Ureter (tissue), 1 donor: ENCODE measurements around the gene PGBD4. TPM values are rescaled to one million over a fixed set of nuclear protein-coding genes. Genes with fewer than 3 reads are reported as not detected.
"Not testable (repeated sequence)": the region's sequence is repeated elsewhere in the genome, so short reads cannot be mapped to it uniquely, and the experiment has no call there.

Experiments used
- DNase-seq: peaks from one replicate; pipeline ENCODE4 v3.0.0-alpha.2; 2020; ENCODE audit warnings: low spot score
- total RNA-seq: library from RNA; stranded (reverse); gene quantifications from one replicate; pipeline ENCODE4 v1.2.4, GENCODE V29; 2023
- donor health status: DM: yes; HTN: yes; CAD: no.

PGBD4 gene
- total RNA-seq, 1 donor from 2014 or later, result 1.5 TPM

GRCh38 chr15:34114215-34114614 lies 12.3 kb downstream of the PGBD4 start:
- DNase-seq, result no peak

GRCh38 chr15:34114739-34115138 lies 12.9 kb downstream of the PGBD4 start:
- no peak for DNase-seq

DNA sequence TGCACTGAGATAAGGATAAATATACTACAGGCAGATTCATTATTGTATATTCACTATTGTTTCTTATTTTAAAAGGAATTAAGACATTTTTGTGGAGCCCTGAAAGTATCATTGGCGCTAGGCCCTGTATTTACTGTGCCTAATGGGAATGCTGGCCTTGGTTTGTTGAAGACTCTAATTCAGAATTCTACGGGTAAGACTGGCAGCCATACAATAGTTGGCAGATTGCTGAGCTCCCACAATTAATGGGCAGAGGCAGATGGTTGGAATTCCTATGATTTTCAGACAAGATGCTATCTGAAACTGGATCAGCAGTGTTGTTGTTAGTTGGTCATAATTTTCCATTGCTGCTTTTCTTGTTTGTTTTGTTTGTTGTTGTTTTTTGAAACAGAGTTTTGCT lies 14.7 kb downstream of the PGBD4 start:
- no peak for DNase-seq

DNA sequence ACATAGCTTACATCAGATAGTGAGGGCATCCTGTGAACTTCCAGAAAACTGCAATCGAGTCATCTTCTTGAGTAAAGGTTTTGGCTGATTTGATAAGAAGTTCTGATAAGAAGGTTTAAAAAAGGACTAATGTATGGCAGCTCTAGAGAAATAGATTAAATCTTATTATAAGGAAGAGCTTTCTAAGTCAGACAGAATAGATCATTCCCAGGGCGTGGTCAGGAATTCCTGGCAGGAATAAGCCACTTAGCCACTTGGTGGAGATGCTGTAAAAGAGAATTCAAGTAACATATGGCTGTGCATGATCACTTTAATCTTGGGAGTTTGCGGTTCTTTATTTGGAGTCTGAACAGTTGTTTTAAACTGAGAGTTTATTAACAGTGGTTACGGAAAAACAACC lies 17.4 kb downstream of the PGBD4 start:
- no peak for DNase-seq

- DNase-seq, result not testable (repeated sequence)
Measured at GRCh38 chr15:34120420-34120819, 18.5 kb downstream of the PGBD4 start.

GRCh38 chr15:34121786-34122185 lies 19.9 kb downstream of the PGBD4 start:
- DNase-seq, result not testable (repeated sequence)

- no peak for DNase-seq
Measured at GRCh38 chr15:34122771-34123183, 20.9 kb downstream of the PGBD4 start.

GRCh38 chr15:34124651-34125050 lies 22.8 kb downstream of the PGBD4 start:
- DNase-seq, result no peak

GRCh38 chr15:34125945-34126344 lies 24.1 kb downstream of the PGBD4 start:
- no peak for DNase-seq

- no peak for DNase-seq
Measured at GRCh38 chr15:34126522-34126921, 24.6 kb downstream of the PGBD4 start.

DNA sequence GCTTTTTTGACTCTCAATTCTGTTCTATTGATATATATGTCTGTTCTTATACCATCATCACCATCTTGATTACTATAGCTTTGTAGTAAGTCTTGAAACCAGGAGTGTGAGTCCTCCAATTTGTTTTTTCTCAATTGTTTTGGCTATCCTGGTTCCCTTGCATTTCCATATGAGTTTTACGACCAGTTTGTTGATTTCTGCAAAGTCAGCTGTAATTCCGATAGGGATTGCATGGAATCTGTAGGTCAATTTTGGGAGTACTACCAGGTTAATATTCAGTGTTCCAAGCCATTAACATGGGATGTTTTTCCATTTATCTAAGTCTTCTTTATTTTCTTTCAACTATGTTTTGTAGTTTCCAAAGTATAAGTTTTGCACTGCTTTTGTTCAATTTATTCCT lies 27.0 kb downstream of the PGBD4 start:
- no peak for DNase-seq

GRCh38 chr15:34132881-34133280 lies 31.0 kb downstream of the PGBD4 start:
- DNase-seq, result no peak

- DNase-seq, result no peak
Measured at GRCh38 chr15:34133511-34133910, 31.6 kb downstream of the PGBD4 start.

DNA sequence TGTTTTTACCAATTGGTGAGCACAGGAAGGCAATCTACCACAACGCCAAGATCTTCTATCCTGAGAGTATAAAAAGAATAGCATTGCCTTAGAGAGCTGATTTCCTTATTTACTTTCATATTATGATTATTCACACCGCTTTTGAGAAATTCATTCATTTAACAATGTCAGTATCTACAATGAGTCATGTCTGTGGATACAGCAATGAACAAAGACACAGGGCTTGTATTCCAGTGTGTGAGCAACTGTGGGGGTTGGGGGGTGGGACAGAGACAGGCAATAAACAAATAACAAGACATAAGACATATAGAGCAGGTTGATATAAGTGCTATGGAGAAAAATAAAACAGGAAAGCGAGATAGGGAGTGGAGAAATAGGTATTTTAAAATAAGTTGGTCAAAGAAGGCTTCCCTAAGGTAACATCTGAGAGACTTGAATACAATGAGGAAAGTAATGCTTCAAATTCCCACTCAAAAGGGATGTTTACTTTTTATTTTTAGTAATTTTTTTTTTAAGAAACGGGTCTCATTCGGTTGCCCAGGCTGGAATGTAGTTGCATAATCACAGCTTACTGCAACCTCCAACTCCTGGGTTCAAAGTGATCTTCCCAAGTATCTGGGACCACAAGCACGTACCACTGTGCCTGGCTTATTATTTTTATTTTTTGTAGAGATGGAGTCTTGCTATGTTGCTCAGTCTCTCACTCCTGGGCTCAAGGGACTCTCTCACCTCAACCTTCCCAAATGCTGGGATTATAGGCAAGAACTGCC lies 45.7 kb downstream of the PGBD4 start:
- no peak for DNase-seq

- no peak for DNase-seq
Measured at GRCh38 chr15:34154725-34155204, 52.9 kb downstream of the PGBD4 start.

DNA sequence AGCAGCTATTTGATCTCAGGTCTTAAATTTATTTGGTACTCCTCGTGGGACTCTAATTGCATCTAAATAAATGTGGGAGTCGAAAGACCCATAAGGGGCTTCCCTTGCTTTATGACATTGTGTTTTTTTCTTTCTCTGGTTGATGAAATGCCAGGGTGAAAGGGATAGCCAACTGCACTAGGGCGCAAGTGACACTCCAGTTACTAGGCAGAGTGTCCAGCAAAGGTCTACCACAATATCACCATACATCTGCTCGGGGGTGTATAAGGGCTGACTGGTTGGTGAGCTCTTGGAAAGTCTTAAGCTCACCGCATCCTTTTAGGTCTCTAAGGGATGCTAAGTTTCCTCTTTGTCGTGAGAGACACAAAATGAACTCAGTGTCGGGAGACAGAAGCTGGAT lies 54.0 kb downstream of the PGBD4 start:
- no peak for DNase-seq

Other genes with a start within 250 kb of the PGBD4 start
- not detected for gene CHRM5, start 133.6 kb upstream of the PGBD4 start, total RNA-seq
- 12.4 TPM for gene AVEN, start 62.9 kb upstream of the PGBD4 start, total RNA-seq
- 51.6 TPM for gene EMC7, start 221 bp upstream of the PGBD4 start, total RNA-seq
- gene KATNBL1, start 108.0 kb downstream of the PGBD4 start, total RNA-seq, result 63.2 TPM
- 73.8 TPM for gene EMC4, start 122.9 kb downstream of the PGBD4 start, total RNA-seq
- gene SLC12A6, start 235.7 kb downstream of the PGBD4 start, total RNA-seq, result 18.2 TPM
- gene NOP10, start 241.1 kb downstream of the PGBD4 start, total RNA-seq, result 120 TPM
- not detected for gene NUTM1, start 241.2 kb downstream of the PGBD4 start, total RNA-seq